Heart left ventricle (tissue), 16 donors: ENCODE data around the gene OR10AD1. TPM values are rescaled to one million over a fixed set of nuclear protein-coding genes. Genes with fewer than 3 reads are reported as not detected.

Experiments used
- ATAC-seq, 4 donors: fragments of 200-7000 bp; cut with Tn5 transposase; one replicate each; pipeline ENCODE4 v1.9.1; 2020 to 2022; ENCODE audit warnings: moderate library complexity in 4 of 4, mild to moderate bottlenecking in 3 of 4, moderate number of reproducible peaks in 1 of 4
- DNase-seq, 5 donors: peaks; one replicate each; pipeline ENCODE4 v3.0.0-alpha.2; 2020
- H3K27ac ChIP-seq, 12 donors: fragments of 200-600 bp; sonication (generic) in 4 of 12; one replicate each; pipeline versions ENCODE4 v1.5.0 to v1.8.0; 2016 to 2022; ENCODE audit warnings: mild to moderate bottlenecking in 2 of 12
- H3K27me3 ChIP-seq, 9 donors: fragments of 200-600 bp; sonication (generic) in 2 of 9; one replicate each; pipeline versions ENCODE4 v1.5.1 to v1.8.0; 2016 to 2022; ENCODE audit warnings: mild to moderate bottlenecking in 3 of 9
- H3K36me3 ChIP-seq, 9 donors: fragments of 200-600 bp; sonication (generic) in 2 of 9; one replicate each; pipeline versions ENCODE4 v1.5.0 to v1.8.0; 2018 to 2022; ENCODE audit warnings: mild to moderate bottlenecking in 2 of 9
- H3K4me1 ChIP-seq, 12 donors: fragments of 200-600 bp; sonication (generic) in 4 of 12; one replicate each; pipeline versions ENCODE4 v1.5.0 to v1.8.0; 2016 to 2022; ENCODE audit warnings: mild to moderate bottlenecking in 3 of 12
- H3K4me3 ChIP-seq, 12 donors: fragments of 200-600 bp; sonication (generic) in 4 of 12; one replicate each; pipeline versions ENCODE4 v1.5.0 to v1.8.0; 2017 to 2022; ENCODE audit warnings: mild to moderate bottlenecking in 9 of 12, moderate library complexity in 4 of 12
- H3K9me3 ChIP-seq, 12 donors: fragments of 200-600 bp; sonication (generic) in 4 of 12; one replicate each; pipeline versions ENCODE4 v1.5.0 to v1.8.0; 2016 to 2022; ENCODE audit warnings: mild to moderate bottlenecking in 1 of 12
- CTCF ChIP-seq, 12 donors: fragments of 200-600 bp; sonication (generic) in 4 of 12; IDR thresholded peaks; one replicate each; pipeline versions ENCODE4 v1.5.0 to v1.8.0; 2018 to 2022; ENCODE audit warnings: antibody characterized with exemption in 12 of 12, mild to moderate bottlenecking in 5 of 12
- POLR2A ChIP-seq, 2 donors: fragments of 450-650 bp; IDR thresholded peaks; one replicate each; pipeline ENCODE4 v1.6.1; 2017; ENCODE audit warnings: antibody characterized with exemption in 2 of 2, mild to moderate bottlenecking in 2 of 2, moderate library complexity in 2 of 2
- WGBS, 4 donors: extraction: QIAGEN DNeasy Blood & Tissue Kit in 2 of 4; methylation state at CpG; one replicate each; pipeline versions ENCODE4 v1.1.5 to v1.1.7; 2013 to 2018; 5-methylcytosine and 5-hydroxymethylcytosine counted together
- intact Hi-C, 10 donors: fragments of 100-400 bp; cut with DNase I; formaldehyde crosslinking; loops; one replicate each; pipeline versions ENCODE4 v1.11.1 to v1.14.2; 2022
- polyA plus RNA-seq, 2 donors: library from polyadenylated mRNA; stranded (reverse); fragments of 200-250 nt; gene quantifications; one replicate each; pipeline ENCODE4 v1.2.3, GENCODE V29; 2013
- total RNA-seq, 9 donors: library from RNA; depleted of rRNA in 2 of 9; stranded (reverse); fragments of >200 nt in 2 of 9; fragmentation: NEBNext Ultra II Directional in 3 of 9; extraction: Animal tissue kit (Norgen Biotek cat#: 25700) in 3 of 9; gene quantifications; one replicate each; pipeline versions ENCODE4 v1.1.0 to v1.2.4, GENCODE V29; 2016 to 2023
- donor health status: ischemic (EF 13 %, LVEDD 7.1; RV severe dilation, severe dysfunction).
- donor health status: healthy with polysubstance abuse.
- donor health status: DM: no; HTN: yes; CAD: no.
- donor health status: DM: no; HTN: no; CAD: no.
- donor health status: ischemic (EF 25% LVEDD 6.9; RV normal size, moderate dysfunction).
- donor health status: ischemic (EF 25% LVEDD 5.7; RV mildly dilated, moderate dysfunction).
- donor health status: healthy.
- donor health status: DM: yes; HTN: yes; CAD: no.
- donor health status: ischemic (EF 35%, LVEDD 5.7; RV mildly dilated, moderate dysfunction).
- donor health status: nonischemic (EF 11% LVEDD 7.7; RV severe dilation, severe dysfunction).
- donor health status: DM: yes; HTN: yes; CAD: no.
- donor health status: PGD.
- donor health status: ischemic (EF 29% LVEDD 5.4; RV normal size, mild dysfunction).
- donor health status: nonischemic (EF 23%, LVEDD 6.1; RV moderate dilation, normal function).

OR10AD1 gene
- total and polyA plus RNA-seq, 11 donors, result not detected

GRCh38 chr12:48165089-48165981, 37.8 kb downstream of the OR10AD1 start:
- Histone ChIP-seq H3K4me1 (peaks cover 0 to 4% (median 0%) of the 10 kb centered on the region in 12 donors), H3K9me3 (no peaks in the 10 kb centered on the region), H3K27me3 (peaks cover 0 to 9% (median 0%) of the 10 kb centered on the region in 9 donors), H3K36me3 (no peaks in the 10 kb centered on the region), H3K27ac (no peak overlapping the region), H3K4me3 (no peak overlapping the region)
- DNase-seq (peak in 1 of 5 donors; percentile 26), ATAC-seq (peak in 2 of 4 donors; percentile 44 to 64)
- TF ChIP-seq CTCF (IDR thresholded peaks at IDR 0.05) (peak; percentile 78 to 97 (median 92)), POLR2A (IDR thresholded peaks at IDR 0.05) (no peak)
- 10 to 25% (median 16%) methylated on average over 2 of the region's 2 CpGs for WGBS, 4 donors
- intact Hi-C loops, result loop anchor here (1.0 to 10.0 kb wide), 5 partner anchors 81 to 201 kb away; partner anchors contain the start of gene TMEM106C (in 3 of the 10)

DNA sequence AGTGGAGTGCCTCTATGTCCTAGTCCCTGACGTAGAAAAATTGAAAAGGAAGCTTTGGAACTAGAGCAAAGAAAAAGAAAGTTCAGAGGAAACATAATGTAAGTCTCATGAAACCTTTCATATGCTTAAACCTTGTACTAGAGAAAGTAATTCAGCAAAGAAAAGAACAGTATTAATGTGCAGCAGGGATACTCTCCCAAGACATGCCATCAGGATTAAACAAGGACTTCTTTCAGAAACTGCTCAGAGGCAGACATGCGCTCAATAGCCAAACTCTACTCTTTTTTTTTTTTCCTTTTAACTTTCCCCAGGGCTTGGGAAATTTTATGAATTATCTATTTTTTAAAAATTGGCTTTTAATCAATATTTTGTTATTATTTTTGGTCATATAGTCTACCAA, 38.6 kb downstream of the OR10AD1 start:
- Histone ChIP-seq H3K27me3 (peaks cover 0 to 9% (median 0%) of the 10 kb centered on the region in 9 donors), H3K27ac (no peak overlapping the region), H3K4me1 (peaks cover 0 to 5% (median 0%) of the 10 kb centered on the region in 12 donors), H3K9me3 (no peaks in the 10 kb centered on the region), H3K4me3 (no peak overlapping the region), H3K36me3 (no peaks in the 10 kb centered on the region)
- 72 to 90% (median 80%) methylated on average over 2 of the region's 2 CpGs for WGBS, 4 donors
- DNase-seq (no peak), ATAC-seq (no peak)
- intact Hi-C loops, result loop anchor here in 7 of 10 donors (2.0 to 10.0 kb wide), 4 partner anchors 67 to 200 kb away; partner anchors contain the start of gene TMEM106C (in 3 of the 7)
- TF ChIP-seq CTCF (IDR thresholded peaks at IDR 0.05) (no peak), POLR2A (IDR thresholded peaks at IDR 0.05) (no peak)

DNA sequence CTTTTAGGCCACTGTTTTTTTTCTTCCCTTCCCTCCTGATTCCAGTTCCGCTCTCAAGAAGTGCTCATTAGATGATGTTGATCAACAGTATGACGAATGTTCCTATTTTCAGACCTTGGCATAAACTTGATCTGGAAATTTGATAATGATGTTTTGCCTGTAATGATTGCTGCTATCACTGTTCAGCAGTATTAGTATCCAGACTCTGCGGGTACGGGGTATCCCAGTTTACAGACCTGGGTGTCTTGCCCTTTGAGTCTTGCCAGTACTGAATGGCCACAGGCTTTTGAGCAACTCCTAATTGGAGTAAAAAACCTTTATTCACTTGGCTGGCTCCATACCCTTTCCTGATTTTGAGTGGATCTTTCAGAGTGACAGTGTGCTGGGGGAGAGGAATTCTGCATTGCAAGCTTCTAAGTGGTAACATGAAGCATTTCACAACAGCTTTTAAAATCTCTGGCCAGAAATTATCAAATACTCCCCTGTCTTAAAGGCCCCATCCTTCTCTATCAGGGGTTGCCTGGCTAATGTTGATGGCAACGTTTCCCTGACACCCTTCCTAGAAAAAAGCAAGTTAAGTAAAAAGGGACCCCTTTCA, 39.8 kb downstream of the OR10AD1 start:
- DNase-seq (no peak), ATAC-seq (no peak)
- Histone ChIP-seq H3K27me3 (peaks cover 0 to 9% (median 0%) of the 10 kb centered on the region in 9 donors), H3K9me3 (no peaks in the 10 kb centered on the region), H3K4me1 (peaks cover 0 to 5% (median 0%) of the 10 kb centered on the region in 12 donors), H3K36me3 (no peaks in the 10 kb centered on the region), H3K4me3 (no peak overlapping the region), H3K27ac (no peak overlapping the region)
- WGBS, 4 donors, result 49 to 77% (median 65%) methylated on average over 5 of the region's 5 CpGs
- no peak for TF ChIP-seq CTCF (IDR thresholded peaks at IDR 0.05)
- no peak for TF ChIP-seq POLR2A (IDR thresholded peaks at IDR 0.05)
- intact Hi-C loops, result loop anchor here in 4 of 10 donors (5.0 to 10.0 kb wide), 2 partner anchors 66 to 198 kb away; partner anchors contain the start of gene TMEM106C (in 3 of the 4)

GRCh38 chr12:48160807-48161206, 42.3 kb downstream of the OR10AD1 start:
- ATAC-seq, result no peak
- Histone ChIP-seq H3K27me3 (peaks cover 0 to 5% (median 0%) of the 10 kb centered on the region in 9 donors), H3K4me3 (no peak overlapping the region), H3K9me3 (no peaks in the 10 kb centered on the region), H3K4me1 (peaks cover 0 to 21% (median 12%) of the 10 kb centered on the region in 12 donors), H3K27ac (no peak overlapping the region), H3K36me3 (no peaks in the 10 kb centered on the region)
- peak in 1 of 5 donors; percentile 53 for DNase-seq
- intact Hi-C loops, result loop anchor here in 4 of 10 donors (5.0 to 10.0 kb wide), 2 partner anchors 64 to 196 kb away; partner anchors contain the start of gene TMEM106C (in 3 of the 4)
- TF ChIP-seq CTCF (IDR thresholded peaks at IDR 0.05) (no peak), POLR2A (IDR thresholded peaks at IDR 0.05) (no peak)
- WGBS, 4 donors, result 32 to 49% (median 45%) methylated on average over 2 of the region's 2 CpGs
